ENCODE results near the gene MYO1G.
"Not testable (repeated sequence)": the region's sequence is repeated elsewhere in the genome, so short reads cannot be mapped to it uniquely, and the experiment has no call there.

The MYO1G gene

DNA sequence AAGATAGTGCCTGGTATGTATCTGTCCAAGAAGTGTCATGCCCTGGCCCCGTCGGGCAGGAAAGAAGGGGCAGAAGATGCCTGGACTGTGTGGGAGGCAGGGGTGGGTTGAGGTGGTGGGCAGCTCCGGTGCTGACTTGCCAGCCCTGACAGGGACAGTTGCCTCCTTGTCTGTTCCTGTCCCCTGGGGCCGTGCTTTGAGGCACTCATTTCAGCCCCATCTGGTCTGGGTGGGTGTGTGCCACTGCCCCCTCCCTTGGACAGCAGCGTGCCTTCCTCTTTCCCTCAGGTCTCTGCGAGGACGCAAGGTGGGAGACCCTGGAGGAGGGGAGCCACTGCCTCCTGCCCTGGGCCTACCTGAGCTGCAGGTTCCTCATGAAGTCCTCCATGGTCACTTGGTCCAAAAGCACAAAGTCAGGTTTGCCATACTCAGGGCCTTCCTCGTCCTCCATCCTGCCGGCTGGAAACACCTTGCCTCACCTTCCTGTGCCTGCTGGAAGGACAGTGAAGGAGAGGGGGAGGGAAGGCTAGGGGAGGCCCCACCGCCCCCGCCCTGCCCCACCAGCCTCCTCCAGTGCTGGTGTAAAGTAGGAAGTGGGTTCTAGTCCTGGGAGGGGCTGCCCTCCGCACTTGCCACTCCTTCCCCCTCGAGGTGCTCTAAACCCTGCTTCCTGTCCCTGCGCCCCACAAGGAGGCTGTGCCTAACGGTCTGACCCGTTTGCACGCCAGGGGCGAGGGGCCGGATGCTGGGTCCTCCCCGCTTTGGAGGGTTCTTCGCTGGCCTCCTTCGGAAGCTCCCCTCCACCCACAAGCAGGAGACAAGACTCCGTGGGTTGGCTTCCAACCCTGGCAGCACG, at the start of gene MYO1G:
MYO1G (minus strand) TSS at position 505 of the 856 bp plus-strand sequence; CDS start at position 451, 54 bp downstream.
- DNase-seq (ENCODE audit: low read depth): peak; percentile 90

GRCh38 chr7:45028138-45028919, 49.5 kb upstream of the MYO1G start:
- no peak for DNase-seq (ENCODE audit: low read depth)

GRCh38 chr7:45027774-45028114, 48.9 kb upstream of the MYO1G start:
- no peak for DNase-seq (ENCODE audit: low read depth)

DNA sequence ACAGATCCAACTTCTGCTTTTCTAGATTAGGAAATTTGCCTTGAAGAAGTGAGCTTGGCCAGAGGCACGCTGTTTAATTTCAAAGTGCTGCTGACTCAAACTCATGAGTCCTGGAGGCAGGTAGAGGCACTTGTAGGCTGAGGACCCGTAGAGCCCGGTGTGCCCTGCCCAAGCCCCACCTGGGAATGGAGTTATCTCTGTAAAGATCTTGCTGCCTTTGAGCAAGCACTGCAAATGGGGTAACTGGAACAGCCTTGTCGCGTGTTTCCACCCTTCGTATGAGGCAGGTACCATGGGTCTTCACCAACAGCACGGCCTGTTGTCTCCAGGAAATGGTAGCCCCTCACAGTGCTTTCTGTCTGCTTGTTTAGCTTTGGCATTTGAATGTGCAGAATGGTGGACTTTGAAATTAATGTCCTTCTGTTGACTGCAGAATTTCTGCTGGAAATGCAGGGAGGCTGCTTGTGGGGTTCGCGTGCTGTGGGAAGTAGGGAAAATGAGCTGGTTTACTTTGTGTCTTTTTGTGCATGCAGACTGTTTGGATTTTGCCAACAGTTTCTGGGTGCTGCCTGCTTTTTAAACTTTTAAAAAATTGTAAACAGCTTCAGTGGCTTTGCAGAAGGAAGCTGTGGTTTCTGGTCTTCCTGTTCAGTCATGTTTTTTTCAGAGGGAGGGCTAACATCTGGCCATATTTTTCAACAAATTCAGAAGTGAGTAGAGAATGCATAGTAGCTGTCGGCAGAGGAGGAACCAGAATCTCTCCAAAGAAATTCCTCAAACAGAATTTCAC, 48.4 kb upstream of the MYO1G start:
- DNase-seq (ENCODE audit: low read depth): no peak

- no peak for DNase-seq (ENCODE audit: low read depth)
Measured at GRCh38 chr7:45026013-45026412, 47.2 kb upstream of the MYO1G start.

- DNase-seq (ENCODE audit: low read depth): not testable (repeated sequence)
Measured at GRCh38 chr7:45025473-45025872, 46.7 kb upstream of the MYO1G start.

GRCh38 chr7:45024126-45024744, 45.4 kb upstream of the MYO1G start:
- DNase-seq (ENCODE audit: low read depth): no peak

DNA sequence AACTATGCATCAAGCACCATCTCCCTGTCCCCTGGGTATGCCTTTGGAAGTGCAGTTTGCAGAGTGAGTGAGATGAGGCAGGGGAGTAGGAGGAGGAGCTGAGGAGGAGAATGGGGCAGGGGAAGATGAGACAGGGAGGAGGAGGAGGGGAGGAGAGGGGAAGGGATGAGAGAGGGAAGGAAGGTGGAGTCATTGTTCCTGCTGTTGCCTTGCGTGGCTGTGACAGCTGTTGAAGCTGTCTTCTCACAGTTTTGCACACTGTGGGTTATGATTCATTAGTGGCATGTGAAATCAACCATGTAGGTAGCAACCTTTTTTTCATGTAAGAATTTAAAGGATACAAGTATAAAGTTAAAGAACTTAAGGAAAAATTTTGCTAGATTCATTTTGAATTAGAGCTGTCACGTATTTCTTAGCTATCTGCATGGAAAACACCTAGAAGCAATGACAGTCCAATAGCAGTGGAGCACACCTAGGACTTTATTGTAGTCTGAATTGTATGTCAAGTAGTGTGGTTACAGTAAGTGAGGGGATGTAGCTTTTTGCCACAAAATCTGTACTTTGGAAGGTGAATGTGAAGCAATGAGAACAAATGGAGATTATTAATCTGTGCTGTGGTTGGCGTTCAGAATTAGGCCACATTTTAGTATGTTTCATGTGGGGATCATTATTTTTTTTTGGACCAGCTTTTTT, 42.9 kb upstream of the MYO1G start:
- no peak for DNase-seq (ENCODE audit: low read depth)

DNA sequence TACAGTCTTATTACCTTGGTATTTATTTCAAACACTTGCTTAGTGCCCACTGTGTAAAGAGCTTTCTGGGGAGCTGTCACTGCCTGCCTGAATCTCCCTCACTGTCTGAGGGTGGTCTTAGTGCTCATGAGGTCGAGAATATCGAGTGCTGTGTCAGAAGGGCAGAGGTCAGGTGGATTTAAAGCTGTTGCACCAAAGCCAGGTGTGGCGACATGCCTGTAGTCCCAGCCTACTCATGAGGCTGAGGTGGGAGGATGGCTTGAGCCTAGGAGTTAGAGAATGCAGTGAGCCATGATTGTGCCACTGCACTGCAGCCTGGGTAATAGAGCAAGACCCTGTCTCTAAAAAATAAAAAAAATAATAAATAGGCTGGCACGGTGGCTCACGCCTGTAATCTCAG, 42.1 kb upstream of the MYO1G start:
- DNase-seq (ENCODE audit: low read depth): no peak

DNA sequence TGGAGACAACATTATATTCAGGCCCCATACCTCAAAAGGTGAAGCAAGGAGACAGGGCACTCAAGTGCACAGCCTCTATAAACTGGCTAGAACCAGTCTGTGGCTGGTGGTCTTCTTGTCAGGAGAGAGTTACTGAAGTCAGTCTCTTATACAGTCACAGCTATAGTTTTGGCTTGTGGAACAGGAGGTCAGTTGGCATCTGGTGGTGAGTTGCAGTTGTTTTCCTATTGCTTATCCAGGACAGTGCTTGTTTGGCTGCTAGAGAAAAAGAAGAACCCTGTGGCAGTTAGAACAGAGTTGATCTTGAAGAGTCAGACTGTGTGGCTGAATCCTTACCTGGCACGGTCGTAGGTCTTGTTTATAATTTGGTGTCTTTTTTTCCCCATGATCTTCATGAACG, 38.4 kb upstream of the MYO1G start:
- no peak for DNase-seq (ENCODE audit: low read depth)

DNA sequence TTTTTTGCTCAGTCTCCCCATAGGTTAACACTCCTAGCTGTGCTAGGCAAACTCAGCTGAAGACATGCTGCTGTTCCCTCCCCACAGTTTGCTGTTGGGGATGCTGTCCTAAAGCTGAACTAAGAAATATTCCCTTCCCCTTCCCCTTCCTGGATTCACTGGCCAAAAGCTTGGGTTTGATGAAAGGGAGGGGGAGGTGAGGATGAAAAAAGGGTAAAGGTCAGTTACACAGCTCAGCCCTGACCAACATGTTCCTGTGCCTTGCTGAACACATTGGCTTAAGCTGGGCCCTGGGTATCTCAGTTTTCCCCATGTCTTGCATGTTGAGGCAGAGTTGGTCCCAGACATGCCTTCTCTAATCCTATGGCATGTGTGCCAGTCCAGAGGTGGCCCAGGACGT, 36.5 kb upstream of the MYO1G start:
- DNase-seq (ENCODE audit: low read depth): no peak

- DNase-seq (ENCODE audit: low read depth): no peak
Measured at GRCh38 chr7:45013465-45013967, 34.7 kb upstream of the MYO1G start.

DNA sequence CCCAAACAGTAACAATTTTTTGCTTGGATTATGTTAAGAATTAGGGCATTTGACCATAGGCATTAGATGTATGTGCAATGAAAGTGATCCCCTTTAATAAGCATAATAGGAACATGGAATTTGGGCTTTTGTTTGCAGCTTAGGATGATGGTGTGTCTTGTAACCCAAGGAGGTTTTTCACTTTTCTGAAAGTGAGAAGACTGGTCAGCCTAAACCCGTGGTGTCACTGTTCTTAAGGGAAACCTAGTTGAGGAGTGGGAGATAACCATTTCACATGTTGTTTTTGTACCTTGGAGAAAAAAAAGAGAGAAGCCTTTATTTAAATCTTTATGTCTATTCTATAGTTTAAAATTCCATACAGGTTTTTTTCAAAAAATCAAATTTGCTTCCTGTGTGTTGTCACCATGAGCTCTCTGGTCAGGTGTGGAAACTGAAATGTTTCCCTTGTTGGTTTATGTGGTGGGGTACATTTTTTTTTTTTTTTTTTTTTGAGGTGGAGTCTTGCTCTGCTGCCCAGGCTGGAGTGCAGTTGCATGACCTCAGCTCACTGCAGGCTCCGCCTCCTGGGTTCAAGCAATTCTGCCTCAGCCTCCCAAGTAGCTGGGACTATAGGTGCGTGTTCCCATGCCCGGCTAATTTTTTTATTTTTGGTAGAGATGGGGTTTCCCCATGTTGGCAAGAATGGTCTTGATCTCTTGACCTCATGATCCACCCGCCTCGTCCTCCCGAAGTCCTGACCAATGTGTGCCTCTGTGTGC, 28.9 kb upstream of the MYO1G start:
- DNase-seq (ENCODE audit: low read depth): no peak

GRCh38 chr7:45007106-45007505, 28.3 kb upstream of the MYO1G start:
- DNase-seq (ENCODE audit: low read depth): no peak

GRCh38 chr7:45003789-45004188, 25.0 kb upstream of the MYO1G start:
- DNase-seq (ENCODE audit: low read depth): no peak

DNA sequence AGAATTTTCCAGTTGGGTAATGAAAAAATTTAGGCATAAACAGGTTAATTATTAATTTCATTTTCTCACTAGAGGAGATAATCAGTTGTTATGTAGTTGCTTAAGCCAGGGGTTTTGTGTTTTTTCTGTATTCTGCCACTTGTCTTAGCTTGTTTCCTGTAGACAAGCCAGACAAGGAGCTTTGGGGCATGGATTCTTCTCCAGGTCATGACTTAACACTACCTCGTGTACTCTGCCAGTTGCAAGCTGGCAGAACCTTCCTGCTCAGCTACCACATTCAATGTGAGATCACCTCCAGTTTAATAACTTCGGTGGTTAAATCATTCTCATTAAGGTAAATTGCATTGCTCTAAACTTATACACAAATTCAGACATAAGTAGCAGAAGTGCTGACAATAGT, 23.0 kb upstream of the MYO1G start:
- DNase-seq (ENCODE audit: low read depth): no peak

- DNase-seq (ENCODE audit: low read depth): peak; percentile 65
Measured at GRCh38 chr7:45001138-45001694, 22.4 kb upstream of the MYO1G start.

DNA sequence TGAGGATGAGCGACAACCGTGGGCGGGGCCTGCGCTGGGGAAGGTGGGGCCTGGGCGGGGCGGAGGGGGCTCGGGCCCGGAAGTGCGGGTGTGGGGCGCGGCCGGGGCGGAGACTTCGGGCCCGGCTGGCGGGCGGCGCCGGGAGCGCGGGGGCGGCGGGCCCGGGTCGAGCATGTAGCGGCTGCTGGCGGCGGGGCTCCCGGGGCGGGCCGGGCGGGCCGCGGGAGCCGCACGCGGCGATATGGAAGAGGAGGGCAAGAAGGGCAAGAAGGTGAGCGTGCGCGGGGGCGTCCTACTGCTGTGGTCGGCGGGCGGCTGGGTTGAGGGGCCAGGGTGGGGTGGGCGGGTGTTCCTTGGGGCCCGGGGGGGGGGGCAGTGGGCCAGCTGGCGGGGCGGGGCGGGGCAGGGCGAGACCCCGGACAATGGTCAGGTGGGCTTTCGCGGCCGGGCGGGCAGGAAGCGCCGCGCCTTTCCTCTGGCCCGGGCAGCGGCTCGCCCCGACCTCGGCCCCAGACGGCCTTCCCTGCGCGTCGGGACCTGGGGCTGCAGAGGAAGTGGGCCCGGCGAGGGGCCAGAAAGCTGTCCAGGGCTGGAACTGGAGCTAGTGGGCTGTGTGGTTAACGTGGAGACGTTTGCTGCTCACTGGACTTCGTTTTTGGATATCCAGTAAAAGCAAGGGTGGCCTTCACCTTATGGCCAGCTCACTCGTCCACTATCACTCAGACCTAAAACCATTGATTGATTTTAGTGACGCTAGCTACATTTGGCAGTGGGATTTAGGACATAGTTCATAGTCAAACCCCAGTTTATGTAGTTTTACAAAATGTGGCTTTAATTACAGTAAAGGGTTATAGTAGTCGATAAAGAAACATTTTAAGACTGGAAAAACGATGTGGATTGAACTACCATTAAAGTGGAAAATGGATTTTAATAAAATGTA, 21.5 kb upstream of the MYO1G start, which contains the start of gene CCM2:
CCM2 (plus strand) TSS at position 109 of the 940 bp plus-strand sequence; CDS start at position 242, 133 bp downstream.
- DNase-seq (ENCODE audit: low read depth): no peak

Data from T-helper 22 cell (primary cell).